Mucosa of rectum (tissue), 2 donors: ENCODE data around the gene OR2T34.
"Not testable (repeated sequence)": the region's sequence is repeated elsewhere in the genome, so short reads cannot be mapped to it uniquely, and the experiment has no call there.

Source experiments
- H3K27ac ChIP-seq, 2 donors: one replicate each; pipeline ENCODE4 v1.7.0; 2013; ENCODE audit warnings: inconsistent platforms in 2 of 2, low read depth in 2 of 2, low read length in 2 of 2
- H3K27me3 ChIP-seq, 2 donors: one replicate each; pipeline ENCODE4 v1.7.0; 2013; ENCODE audit warnings: low read length in 2 of 2; ENCODE audit not compliant: control insufficient read depth in 2 of 2, insufficient read depth in 2 of 2
- H3K36me3 ChIP-seq, 2 donors: one replicate each; pipeline ENCODE4 v1.7.0; 2013; ENCODE audit warnings: low read length in 2 of 2; ENCODE audit not compliant: control insufficient read depth in 2 of 2, insufficient read depth in 2 of 2
- H3K4me1 ChIP-seq, 2 donors: one replicate each; pipeline ENCODE4 v1.7.0; 2013; ENCODE audit warnings: low read length in 2 of 2, mild to moderate bottlenecking in 1 of 2; ENCODE audit not compliant: control insufficient read depth in 2 of 2, insufficient read depth in 2 of 2
- H3K4me3 ChIP-seq, 2 donors: one replicate each; pipeline ENCODE4 v1.7.0; 2013; ENCODE audit warnings: low read length in 2 of 2
- H3K9ac ChIP-seq, 2 donors: one replicate each; pipeline ENCODE4 v1.7.0; 2013; ENCODE audit warnings: low read length in 2 of 2, low read depth in 1 of 2, mild to moderate bottlenecking in 1 of 2
- H3K9me3 ChIP-seq, 2 donors: one replicate each; pipeline ENCODE4 v1.7.0; 2013; ENCODE audit warnings: low read length in 2 of 2; ENCODE audit not compliant: control insufficient read depth in 2 of 2
- donor health status: healthy.
- donor health status: Normal muscosa, but diverticular disease.

OR2T34 gene

DNA sequence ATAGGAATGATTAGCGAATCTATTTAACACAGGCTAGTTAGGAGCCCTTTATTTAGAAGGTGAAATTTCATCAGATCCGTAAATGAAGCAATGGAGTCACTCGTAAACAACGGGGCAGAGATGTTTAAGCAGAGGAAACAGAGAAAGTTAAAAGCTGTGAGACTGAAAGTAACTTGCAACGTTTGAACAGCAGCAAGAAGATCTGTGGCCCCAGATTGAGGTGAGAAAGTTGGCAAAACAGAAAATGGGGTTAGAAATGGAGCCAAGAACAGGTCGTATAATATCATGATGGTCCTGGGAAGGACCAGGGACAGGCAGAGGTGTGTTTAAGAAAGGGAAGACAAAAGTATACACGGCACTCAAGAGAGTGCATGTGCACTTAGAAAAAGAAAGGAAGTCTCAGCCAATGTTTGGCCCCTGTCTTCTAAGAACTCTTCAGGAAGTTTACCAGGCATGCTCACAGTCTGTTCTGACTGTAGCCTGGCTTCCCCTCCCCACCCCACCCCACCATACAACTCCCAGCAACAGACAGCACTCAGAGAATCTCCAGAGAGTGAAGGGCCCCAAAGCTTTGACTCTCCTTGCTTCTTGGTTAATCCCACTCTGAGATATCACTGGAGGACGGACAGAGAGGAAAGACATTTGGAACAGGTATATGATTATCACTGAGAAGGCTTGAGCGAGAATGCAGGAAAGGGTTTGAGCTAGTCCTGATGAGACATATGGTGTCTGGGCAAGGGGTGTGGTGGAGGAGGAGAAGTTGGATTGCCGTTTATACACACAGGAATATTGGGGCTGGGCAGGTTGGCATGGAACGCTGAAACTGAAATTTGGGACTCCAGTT is 8.8 kb downstream of the OR2T34 start:
- H3K27me3 ChIP-seq, H3K4me3 ChIP-seq, H3K4me1 ChIP-seq, H3K27ac ChIP-seq, H3K36me3 ChIP-seq, H3K9ac ChIP-seq, H3K9me3 ChIP-seq: not testable (repeated sequence)

DNA sequence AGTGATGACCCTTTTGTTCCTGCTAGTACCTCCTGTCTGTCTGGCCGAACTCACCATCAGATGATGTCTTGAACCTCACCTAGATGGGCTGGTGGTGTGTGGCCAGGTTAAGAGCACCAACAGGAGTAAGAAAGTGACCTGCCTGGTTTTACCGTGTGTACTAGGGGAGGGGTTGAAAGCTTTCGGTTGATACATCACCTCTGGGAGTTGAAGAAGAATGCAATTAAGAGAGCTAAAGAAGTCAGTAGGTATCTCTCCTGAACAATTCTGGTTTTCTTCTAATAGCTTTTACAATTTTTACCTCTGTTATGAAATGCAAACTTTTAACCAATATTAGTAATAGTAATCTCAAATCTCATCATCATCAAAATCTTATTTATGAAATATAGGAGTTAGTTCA is 11.9 kb downstream of the OR2T34 start, which contains the start of gene OR2T29:
Gene OR2T29, minus strand, starts transcription at position 101 of the 400 bp plus-strand sequence. CDS start 3,281 bp downstream, outside the sequence.
- H3K9me3 ChIP-seq, H3K4me3 ChIP-seq, H3K4me1 ChIP-seq, H3K27me3 ChIP-seq, H3K27ac ChIP-seq, H3K9ac ChIP-seq, H3K36me3 ChIP-seq: not testable (repeated sequence)

- H3K27ac ChIP-seq, H3K9ac ChIP-seq, H3K4me3 ChIP-seq, H3K4me1 ChIP-seq, H3K27me3 ChIP-seq, H3K36me3 ChIP-seq, H3K9me3 ChIP-seq: not testable (repeated sequence)
Observed at GRCh38 chr1:248551027-248551426, 23.5 kb downstream of the OR2T34 start.

- H3K9ac ChIP-seq, H3K27me3 ChIP-seq, H3K27ac ChIP-seq, H3K4me1 ChIP-seq, H3K9me3 ChIP-seq, H3K36me3 ChIP-seq, H3K4me3 ChIP-seq: not testable (repeated sequence)
Observed at GRCh38 chr1:248547383-248547782, 27.2 kb downstream of the OR2T34 start.

DNA sequence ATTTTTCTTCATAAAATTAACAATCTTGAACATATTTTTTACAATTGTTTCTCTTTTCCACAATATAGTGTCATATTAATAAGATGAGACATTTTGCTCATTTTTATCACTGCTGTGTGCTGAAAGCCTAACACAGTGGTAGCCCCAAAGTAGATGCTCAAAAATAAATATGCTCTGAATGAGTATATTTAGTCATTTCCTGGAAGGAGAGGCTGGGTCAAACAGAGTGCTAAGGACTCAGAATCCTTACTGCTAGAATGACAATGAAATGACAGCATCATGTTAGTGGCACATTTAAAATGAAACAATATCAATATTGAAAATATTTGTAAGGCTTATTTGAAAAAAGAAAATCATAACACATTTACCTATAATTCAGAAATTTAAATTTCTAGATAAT is 37.1 kb downstream of the OR2T34 start:
- H3K4me3 ChIP-seq, H3K36me3 ChIP-seq, H3K27me3 ChIP-seq, H3K9me3 ChIP-seq, H3K4me1 ChIP-seq, H3K27ac ChIP-seq, H3K9ac ChIP-seq: not testable (repeated sequence)
